Keratinocyte (primary cell): Measurements from ENCODE around the gene TAOK1. TPM values are rescaled to one million over a fixed set of nuclear protein-coding genes. Genes with fewer than 3 reads are reported as not detected.
A peak's percentile ranks its signal among the peaks of the same experiment; 100 is the strongest.

Source experiments
- DNase-seq: peaks from one replicate; pipeline ENCODE4 v3.0.0-alpha.2; 2011; ENCODE audit warnings: low read depth, missing footprints, low spot score
- FAIRE-seq: peaks from 2 replicates; lab custom pipeline; 2011; peaks lifted over from hg19 to GRCh38; lab: Jason Lieb, UNC
- H2AFZ ChIP-seq: 2 replicates; pipeline ENCODE4 v1.6.0; 2012; ENCODE audit warnings: low read length, control low read depth, inconsistent platforms; ENCODE audit not compliant: control insufficient read depth
- H3K27ac ChIP-seq: 2 replicates; pipeline ENCODE4 v1.5.1; 2011; ENCODE audit warnings: low read length; ENCODE audit not compliant: control insufficient read depth, insufficient read depth
- H3K27me3 ChIP-seq: 3 replicates; pipeline ENCODE4 v1.6.0; 2011; ENCODE audit warnings: low read length; ENCODE audit not compliant: control insufficient read depth, insufficient read depth; ENCODE audit errors: extremely low read depth
- H3K36me3 ChIP-seq, 2 experiments: 2 replicates in 1 of 2; 3 replicates in 1 of 2; pipeline ENCODE4 v1.5.1; 2011; ENCODE audit warnings: low read length in 2 of 2, mild to moderate bottlenecking in 1 of 2; ENCODE audit not compliant: control insufficient read depth in 2 of 2, insufficient read depth in 2 of 2; ENCODE audit errors: extremely low read depth in 1 of 2
- H3K4me1 ChIP-seq: 3 replicates; pipeline ENCODE4 v1.5.1; 2011; ENCODE audit warnings: low read length; ENCODE audit not compliant: control insufficient read depth, insufficient read depth; ENCODE audit errors: extremely low read depth
- H3K4me2 ChIP-seq: 3 replicates; pipeline ENCODE4 v1.6.0; 2011; ENCODE audit warnings: low read depth, low read length; ENCODE audit not compliant: control insufficient read depth, insufficient read depth; ENCODE audit errors: extremely low read depth
- H3K4me3 ChIP-seq, 3 experiments: fragments of 200-600 bp in 1 of 3; sonication (generic) in 1 of 3; 2 replicates in 2 of 3; 3 replicates in 1 of 3; pipeline ENCODE4 v1.5.1; 2011 to 2016; ENCODE audit warnings: low read length in 3 of 3, mild to moderate bottlenecking in 3 of 3, control low read depth in 2 of 3, inconsistent platforms in 1 of 3, low read depth in 1 of 3, mixed read lengths in 1 of 3, mixed run types in 1 of 3, moderate library complexity in 1 of 3; ENCODE audit not compliant: control insufficient read depth in 2 of 3, insufficient read depth in 2 of 3; ENCODE audit errors: extremely low read depth in 1 of 3
- H3K79me2 ChIP-seq: 2 replicates; pipeline ENCODE4 v1.6.0; 2012; ENCODE audit warnings: low read length; ENCODE audit not compliant: control insufficient read depth, insufficient read depth
- H3K9ac ChIP-seq: 3 replicates; pipeline ENCODE4 v1.6.0; 2011; ENCODE audit warnings: low read length; ENCODE audit not compliant: control insufficient read depth, insufficient read depth; ENCODE audit errors: extremely low read depth
- H3K9me1 ChIP-seq: 3 replicates; pipeline ENCODE4 v1.6.0; 2011; ENCODE audit warnings: low read length; ENCODE audit not compliant: control insufficient read depth, insufficient read depth; ENCODE audit errors: extremely low read depth
- H3K9me3 ChIP-seq: 2 replicates; pipeline ENCODE4 v1.5.1; 2012; ENCODE audit warnings: low read depth, low read length; ENCODE audit not compliant: control insufficient read depth
- H4K20me1 ChIP-seq: 3 replicates; pipeline ENCODE4 v1.6.0; 2011; ENCODE audit warnings: low read length; ENCODE audit not compliant: control insufficient read depth, insufficient read depth; ENCODE audit errors: extremely low read depth
- CTCF ChIP-seq, 3 experiments: IDR thresholded peaks in 1 of 3; conservative IDR thresholded peaks in 1 of 3; optimal IDR thresholded peaks in 1 of 3; 2 replicates in 2 of 3; 3 replicates in 1 of 3; pipeline versions ENCODE3 to v1.5.1; 2011; ENCODE audit warnings: low read length in 3 of 3, mild to moderate bottlenecking in 3 of 3, moderate library complexity in 2 of 3, control low read depth in 1 of 3, inconsistent platforms in 1 of 3; ENCODE audit not compliant: insufficient read depth in 2 of 3; ENCODE audit errors: extremely low read depth in 1 of 3
- EZH2 ChIP-seq: IDR thresholded peaks from one replicate; pipeline ENCODE4 v1.6.1; 2012; ENCODE audit warnings: inconsistent platforms, mild to moderate bottlenecking, low read length, moderate library complexity
- dilution Hi-C: fragments of 300-500 bp; cut with MboI; formaldehyde crosslinking; loops from one replicate; pipeline ENCODE4 v1.7.0; 2020; ENCODE audit warnings: low sequenced_read_pairs; ENCODE audit not compliant: extremely low pct_ligation_motif_present
- polyA plus RNA-seq, 5 experiments: library from polyadenylated mRNA; depleted of rRNA in 3 of 5; stranded (reverse) in 3 of 5; stranded (forward) in 1 of 5; unstranded in 1 of 5; fragments of >200 nt; gene quantifications; 1 replicate in 1 of 5; 2 replicates in 3 of 5; 3 replicates in 1 of 5; pipeline versions ENCODE4 v1.2.1 to v1.2.3, GENCODE V29; 2011 to 2012; ENCODE audit warnings: missing spikeins in 2 of 5, low read depth in 1 of 5, low replicate concordance in 1 of 5

Gene TAOK1
- polyA plus RNA-seq, 1 donor (not counting 4 experiments of a cell fraction or from before 2014, with no cell fraction given), result 26.7 TPM

GRCh38 chr17:29584452-29585079 is 194.4 kb downstream of the TAOK1 start:
- TF ChIP-seq CTCF (optimal IDR thresholded peaks at IDR 0.05 in 1 of 3, IDR thresholded peaks at IDR 0.05 in 1 of 3, conservative IDR thresholded peaks at IDR 0.05 in 1 of 3; ENCODE audit: extremely low read depth in 1 of 3, insufficient read depth in 2 of 3, low read length in 3 of 3) (no peak), EZH2 (no peak)
- Histone ChIP-seq H3K9ac (no peak overlapping the region), H2AFZ (no peak overlapping the region), H3K9me3 (no peaks in the 10 kb centered on the region), H3K4me1 (peaks cover 74% of the 10 kb centered on the region), H3K36me3 (peaks cover 19 to 29% of the 10 kb centered on the region in 2 experiments), H4K20me1 (peaks cover 32% of the 10 kb centered on the region), H3K4me2 (peak overlapping the region; percentile 56), H3K27me3 (no peaks in the 10 kb centered on the region), H3K27ac (no peak overlapping the region), H3K4me3 (no peak overlapping the region), H3K79me2 (peaks cover 67% of the 10 kb centered on the region), H3K9me1 (peaks cover 22% of the 10 kb centered on the region)
- dilution Hi-C loops, result no loop called here
- no peak for FAIRE-seq
- DNase-seq, result no peak

- Histone ChIP-seq H3K9me3 (no peaks in the 10 kb centered on the region), H4K20me1 (peaks cover 29% of the 10 kb centered on the region)
- dilution Hi-C loops, result no loop called here
Observed at GRCh38 chr17:29585080-29585751, 195.1 kb downstream of the TAOK1 start.

More at GRCh38 chr17:29585080-29585751, 195.1 kb downstream of the TAOK1 start:
- H2AFZ ChIP-seq, result no peak overlapping the region
- peaks cover 79% of the 10 kb centered on the region for H3K4me1 ChIP-seq
- no peak overlapping the region for H3K4me3 ChIP-seq
- FAIRE-seq (no peak), DNase-seq (no peak)
- TF ChIP-seq EZH2 (no peak), CTCF (optimal IDR thresholded peaks at IDR 0.05 in 1 of 3, IDR thresholded peaks at IDR 0.05 in 1 of 3, conservative IDR thresholded peaks at IDR 0.05 in 1 of 3; ENCODE audit: extremely low read depth in 1 of 3, insufficient read depth in 2 of 3, low read length in 3 of 3) (peak in 2 of 3 experiments; percentile 23 to 61)
- no peaks in the 10 kb centered on the region for H3K27me3 ChIP-seq
- H3K27ac ChIP-seq, result no peak overlapping the region
- H3K9ac ChIP-seq, result no peak overlapping the region
- H3K9me1 ChIP-seq, result peaks cover 22% of the 10 kb centered on the region
- peaks cover 64% of the 10 kb centered on the region for H3K79me2 ChIP-seq
- peak overlapping the region; percentile 10 for H3K4me2 ChIP-seq
- peaks cover 15 to 22% of the 10 kb centered on the region in 2 experiments for H3K36me3 ChIP-seq
